ENCODE results near the gene CDC14A. TPM values are rescaled to one million over a fixed set of nuclear protein-coding genes. Genes with fewer than 3 reads are reported as not detected.
A peak's percentile ranks its signal among the peaks of the same experiment; 100 is the strongest.

The CDC14A gene
- total RNA-seq, 1 experiment from 2014 or later, result 24.7 TPM

- no peak for DNase-seq
- peaks cover 14% of the 10 kb centered on the region for H3K36me3 ChIP-seq (ENCODE audit: insufficient read depth, low read length)
- peaks cover 78% of the 10 kb centered on the region for H3K79me2 ChIP-seq (ENCODE audit: low read length)
- H3K27me3 ChIP-seq (ENCODE audit: low read length), result no peaks in the 10 kb centered on the region
- H3K9me2 ChIP-seq (replicated peaks; ENCODE audit: insufficient read depth, low read length), result no peaks in the 10 kb centered on the region
- no peak overlapping the region for H3K4me3 ChIP-seq (ENCODE audit: low read length)
- no peak overlapping the region for H3K27ac ChIP-seq (ENCODE audit: low read length)
- H3K9me3 ChIP-seq (ENCODE audit: low read length), result no peaks in the 10 kb centered on the region
- no peak overlapping the region for H2AFZ ChIP-seq (ENCODE audit: low read length)
- H3K4me1 ChIP-seq (ENCODE audit: low read length), result peaks cover 14% of the 10 kb centered on the region
- H3K9ac ChIP-seq (ENCODE audit: low read length), result no peak overlapping the region
- no peaks in the 10 kb centered on the region for H4K20me1 ChIP-seq (ENCODE audit: insufficient read depth, low read depth, low read length)
- H3K4me2 ChIP-seq (ENCODE audit: low read depth, low read length, poor library complexity, severe bottlenecking), result no peak overlapping the region
Observed at GRCh38 chr1:100377590-100378361, 25.5 kb downstream of the CDC14A start.

GRCh38 chr1:100378956-100379355 is 26.6 kb downstream of the CDC14A start:
- no peak overlapping the region for H3K27ac ChIP-seq (ENCODE audit: low read length)
- no peaks in the 10 kb centered on the region for H3K27me3 ChIP-seq (ENCODE audit: low read length)
- H3K9me3 ChIP-seq (ENCODE audit: low read length), result no peaks in the 10 kb centered on the region
- no peaks in the 10 kb centered on the region for H4K20me1 ChIP-seq (ENCODE audit: insufficient read depth, low read depth, low read length)
- H3K9ac ChIP-seq (ENCODE audit: low read length), result no peak overlapping the region
- peaks cover 14% of the 10 kb centered on the region for H3K36me3 ChIP-seq (ENCODE audit: insufficient read depth, low read length)
- H3K79me2 ChIP-seq (ENCODE audit: low read length), result peaks cover 82% of the 10 kb centered on the region
- H3K4me2 ChIP-seq (ENCODE audit: low read depth, low read length, poor library complexity, severe bottlenecking), result no peak overlapping the region
- H2AFZ ChIP-seq (ENCODE audit: low read length), result no peak overlapping the region
- H3K4me1 ChIP-seq (ENCODE audit: low read length), result peaks cover 15% of the 10 kb centered on the region
- no peak for DNase-seq
- no peak overlapping the region for H3K4me3 ChIP-seq (ENCODE audit: low read length)
- H3K9me2 ChIP-seq (replicated peaks; ENCODE audit: insufficient read depth, low read length), result no peaks in the 10 kb centered on the region

DNA sequence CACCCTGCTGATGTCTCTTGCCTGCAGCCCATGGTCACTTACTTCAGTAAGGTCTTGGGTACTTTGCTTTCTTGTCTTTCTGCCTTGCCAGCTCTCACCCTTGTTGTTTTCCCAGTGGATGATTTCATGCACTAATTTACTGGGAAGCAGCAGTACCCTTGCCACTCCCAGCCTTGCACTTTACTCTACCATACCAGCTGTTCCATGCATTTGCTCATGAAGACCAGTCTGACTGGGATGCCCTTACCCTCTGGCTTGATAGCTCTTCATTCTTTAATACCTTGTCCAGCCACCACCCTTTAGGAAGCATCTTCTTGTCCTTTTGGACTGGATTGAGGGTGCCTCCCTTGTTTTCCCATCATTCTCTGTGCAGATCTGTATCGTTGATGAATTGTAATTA is 28.3 kb downstream of the CDC14A start:
- Histone ChIP-seq H3K27ac (ENCODE audit: low read length) (no peak overlapping the region), H2AFZ (ENCODE audit: low read length) (no peak overlapping the region), H3K4me1 (ENCODE audit: low read length) (peaks cover 15% of the 10 kb centered on the region), H3K9ac (ENCODE audit: low read length) (no peak overlapping the region), H3K36me3 (ENCODE audit: insufficient read depth, low read length) (peaks cover 14% of the 10 kb centered on the region), H3K4me2 (ENCODE audit: low read depth, low read length, poor library complexity, severe bottlenecking) (no peak overlapping the region), H3K4me3 (ENCODE audit: low read length) (no peak overlapping the region), H3K9me3 (ENCODE audit: low read length) (no peaks in the 10 kb centered on the region), H4K20me1 (ENCODE audit: insufficient read depth, low read depth, low read length) (no peaks in the 10 kb centered on the region), H3K27me3 (ENCODE audit: low read length) (no peaks in the 10 kb centered on the region), H3K79me2 (ENCODE audit: low read length) (peaks cover 75% of the 10 kb centered on the region), H3K9me2 (replicated peaks; ENCODE audit: insufficient read depth, low read length) (no peaks in the 10 kb centered on the region)
- no peak for DNase-seq

- Histone ChIP-seq H3K4me2 (ENCODE audit: low read depth, low read length, poor library complexity, severe bottlenecking) (no peak overlapping the region), H4K20me1 (ENCODE audit: insufficient read depth, low read depth, low read length) (no peaks in the 10 kb centered on the region), H3K79me2 (ENCODE audit: low read length) (peaks cover 74% of the 10 kb centered on the region), H2AFZ (ENCODE audit: low read length) (no peak overlapping the region), H3K27ac (ENCODE audit: low read length) (no peak overlapping the region), H3K9me2 (replicated peaks; ENCODE audit: insufficient read depth, low read length) (no peaks in the 10 kb centered on the region), H3K4me1 (ENCODE audit: low read length) (peaks cover 28% of the 10 kb centered on the region), H3K27me3 (ENCODE audit: low read length) (no peaks in the 10 kb centered on the region), H3K9me3 (ENCODE audit: low read length) (no peaks in the 10 kb centered on the region), H3K36me3 (ENCODE audit: insufficient read depth, low read length) (peaks cover 10% of the 10 kb centered on the region), H3K4me3 (ENCODE audit: low read length) (no peak overlapping the region), H3K9ac (ENCODE audit: low read length) (no peak overlapping the region)
- DNase-seq, result no peak
Observed at GRCh38 chr1:100382657-100383056, 30.4 kb downstream of the CDC14A start.

- no peak for DNase-seq
- no peaks in the 10 kb centered on the region for H3K9me2 ChIP-seq (replicated peaks; ENCODE audit: insufficient read depth, low read length)
- H3K9ac ChIP-seq (ENCODE audit: low read length), result no peak overlapping the region
- H3K4me1 ChIP-seq (ENCODE audit: low read length), result peaks cover 30% of the 10 kb centered on the region
- no peaks in the 10 kb centered on the region for H3K9me3 ChIP-seq (ENCODE audit: low read length)
- H4K20me1 ChIP-seq (ENCODE audit: insufficient read depth, low read depth, low read length), result no peaks in the 10 kb centered on the region
- no peak overlapping the region for H3K4me3 ChIP-seq (ENCODE audit: low read length)
- H3K27ac ChIP-seq (ENCODE audit: low read length), result no peak overlapping the region
- no peak overlapping the region for H3K4me2 ChIP-seq (ENCODE audit: low read depth, low read length, poor library complexity, severe bottlenecking)
- H3K79me2 ChIP-seq (ENCODE audit: low read length), result peaks cover 74% of the 10 kb centered on the region
- no peak overlapping the region for H2AFZ ChIP-seq (ENCODE audit: low read length)
- peaks cover 8% of the 10 kb centered on the region for H3K36me3 ChIP-seq (ENCODE audit: insufficient read depth, low read length)
- H3K27me3 ChIP-seq (ENCODE audit: low read length), result no peaks in the 10 kb centered on the region
Observed at GRCh38 chr1:100383743-100384405, 31.6 kb downstream of the CDC14A start.

GRCh38 chr1:100387209-100387608 is 34.9 kb downstream of the CDC14A start:
- H3K9ac ChIP-seq (ENCODE audit: low read length), result no peak overlapping the region
- peak overlapping the region; percentile 30 for H3K4me2 ChIP-seq (ENCODE audit: low read depth, low read length, poor library complexity, severe bottlenecking)
- no peak overlapping the region for H3K4me3 ChIP-seq (ENCODE audit: low read length)

DNA sequence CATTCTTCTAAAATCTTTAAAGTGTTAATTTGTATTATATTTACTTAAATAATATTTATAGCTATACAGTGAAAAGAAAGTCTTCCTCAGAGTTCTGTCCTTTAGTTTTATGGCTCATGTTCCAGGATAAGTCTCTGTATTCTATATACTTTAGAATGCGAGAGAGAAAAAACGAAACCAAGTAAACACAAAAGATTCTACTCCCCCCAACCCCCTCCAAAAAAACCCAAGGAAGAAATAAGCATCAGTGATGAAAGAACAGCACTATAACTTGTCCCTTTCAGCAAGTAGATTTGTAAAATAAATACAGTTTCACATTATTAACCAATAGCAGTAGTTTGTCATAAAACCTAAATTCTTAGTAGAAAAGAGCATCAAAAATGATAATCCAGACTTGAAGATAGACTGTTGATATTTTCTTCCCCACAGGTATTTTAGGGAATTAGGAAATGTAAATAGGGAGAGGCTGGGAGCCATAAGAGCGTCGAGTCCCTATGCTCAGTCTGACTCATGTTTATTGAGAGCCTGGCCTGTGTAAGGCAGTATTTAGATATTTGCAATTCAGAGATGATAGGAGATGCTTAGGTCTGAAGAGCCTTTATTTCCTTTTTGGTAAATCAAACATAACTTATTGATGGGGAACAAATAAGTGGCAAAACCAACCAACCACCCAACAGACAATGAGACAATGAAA is 35.5 kb downstream of the CDC14A start:
- Histone ChIP-seq H3K4me2 (ENCODE audit: low read depth, low read length, poor library complexity, severe bottlenecking) (peak overlapping the region; percentile 30), H3K9ac (ENCODE audit: low read length) (no peak overlapping the region), H3K4me1 (ENCODE audit: low read length) (peaks cover 15% of the 10 kb centered on the region), H3K9me3 (ENCODE audit: low read length) (no peaks in the 10 kb centered on the region), H3K36me3 (ENCODE audit: insufficient read depth, low read length) (peaks cover 6% of the 10 kb centered on the region; the same call in 1 of the 2 replicates), H3K27me3 (ENCODE audit: low read length) (no peaks in the 10 kb centered on the region), H2AFZ (ENCODE audit: low read length) (no peak overlapping the region), H3K4me3 (ENCODE audit: low read length) (no peak overlapping the region), H3K27ac (ENCODE audit: low read length) (no peak overlapping the region), H3K9me2 (replicated peaks; ENCODE audit: insufficient read depth, low read length) (no peaks in the 10 kb centered on the region), H4K20me1 (ENCODE audit: insufficient read depth, low read depth, low read length) (no peaks in the 10 kb centered on the region), H3K79me2 (ENCODE audit: low read length) (peaks cover 55% of the 10 kb centered on the region)
- no peak for DNase-seq

More at GRCh38 chr1:100387209-100387608, 34.9 kb downstream of the CDC14A start:
- no peaks in the 10 kb centered on the region for H3K9me3 ChIP-seq (ENCODE audit: low read length)
- no peak overlapping the region for H3K27ac ChIP-seq (ENCODE audit: low read length)
- peaks cover 6% of the 10 kb centered on the region; the same call in 1 of the 2 replicates for H3K36me3 ChIP-seq (ENCODE audit: insufficient read depth, low read length)
- no peak overlapping the region for H2AFZ ChIP-seq (ENCODE audit: low read length)
- no peaks in the 10 kb centered on the region for H3K27me3 ChIP-seq (ENCODE audit: low read length)
- no peak for DNase-seq
- peaks cover 21% of the 10 kb centered on the region for H3K4me1 ChIP-seq (ENCODE audit: low read length)
- peaks cover 58% of the 10 kb centered on the region for H3K79me2 ChIP-seq (ENCODE audit: low read length)
- no peaks in the 10 kb centered on the region for H3K9me2 ChIP-seq (replicated peaks; ENCODE audit: insufficient read depth, low read length)
- no peaks in the 10 kb centered on the region for H4K20me1 ChIP-seq (ENCODE audit: insufficient read depth, low read depth, low read length)

GRCh38 chr1:100390531-100390930 is 38.2 kb downstream of the CDC14A start:
- no peaks in the 10 kb centered on the region for H4K20me1 ChIP-seq (ENCODE audit: insufficient read depth, low read depth, low read length)
- no peak overlapping the region for H3K27ac ChIP-seq (ENCODE audit: low read length)
- H3K4me2 ChIP-seq (ENCODE audit: low read depth, low read length, poor library complexity, severe bottlenecking), result no peak overlapping the region
- H3K9me3 ChIP-seq (ENCODE audit: low read length), result no peaks in the 10 kb centered on the region
- peaks cover 15% of the 10 kb centered on the region for H3K4me1 ChIP-seq (ENCODE audit: low read length)
- H3K9ac ChIP-seq (ENCODE audit: low read length), result no peak overlapping the region
- no peaks in the 10 kb centered on the region for H3K9me2 ChIP-seq (replicated peaks; ENCODE audit: insufficient read depth, low read length)
- no peaks in the 10 kb centered on the region for H3K27me3 ChIP-seq (ENCODE audit: low read length)
- no peak for DNase-seq
- H3K36me3 ChIP-seq (ENCODE audit: insufficient read depth, low read length), result peaks cover 6% of the 10 kb centered on the region; the same call in 1 of the 2 replicates
- peaks cover 44% of the 10 kb centered on the region for H3K79me2 ChIP-seq (ENCODE audit: low read length)
- no peak overlapping the region for H2AFZ ChIP-seq (ENCODE audit: low read length)
- H3K4me3 ChIP-seq (ENCODE audit: low read length), result no peak overlapping the region
